OCI-LY3 (cell line): ENCODE results near the gene GPR160.

Experiments
- H2AFZ ChIP-seq: fragments of 200-600, 300-600 bp; shearing (Covaris generic); 2 replicates; pipeline ENCODE4 v1.6.0; 2014; ENCODE audit warnings: antibody characterized with exemption, low read depth, low read length
- H3K27ac ChIP-seq: fragments of 200-600, 300-600 bp; sonication (generic); 2 replicates; pipeline ENCODE4 v1.5.1; 2014; ENCODE audit warnings: mild to moderate bottlenecking, low read length, moderate library complexity, mixed read lengths
- H3K27me3 ChIP-seq: fragments of 200-600, 300-600 bp; sonication (generic); 2 replicates; pipeline ENCODE4 v1.6.1; 2014; ENCODE audit warnings: low read depth, low read length, mixed read lengths
- H3K36me3 ChIP-seq: fragments of 200-600, 300-600 bp; sonication (generic); replicated peaks from 2 replicates; pipeline ENCODE3; 2014; ENCODE audit warnings: low read depth, low read length, mixed read lengths
- H3K4me1 ChIP-seq: fragments of 300-600, 200-600 bp; sonication (generic); 2 replicates; pipeline ENCODE4 v1.6.1; 2014; ENCODE audit warnings: low read length, mixed read lengths
- H3K4me2 ChIP-seq: fragments of 200-600, 300-600 bp; sonication (generic); 2 replicates; pipeline ENCODE4 v1.6.1; 2014; ENCODE audit warnings: low read length, mixed read lengths
- H3K4me3 ChIP-seq: fragments of 300-600, 200-600 bp; sonication (generic); 2 replicates; pipeline ENCODE4 v1.5.1; 2014; ENCODE audit warnings: antibody characterized with exemption, mild to moderate bottlenecking, low read length, moderate library complexity
- H3K79me2 ChIP-seq: fragments of 300-600, 200-600 bp; shearing (Covaris generic); 2 replicates; pipeline ENCODE4 v1.6.1; 2014; ENCODE audit warnings: mild to moderate bottlenecking, low read length, mixed read lengths
- H3K9ac ChIP-seq: fragments of 300-600, 200-600 bp; shearing (Covaris generic); 2 replicates; pipeline ENCODE4 v1.6.0; 2014; ENCODE audit warnings: mild to moderate bottlenecking, low read length, moderate library complexity
- H3K9me3 ChIP-seq: fragments of 200-600, 300-600 bp; shearing (Covaris generic); 2 replicates; pipeline ENCODE4 v1.6.1; 2014; ENCODE audit warnings: low read length, mixed read lengths; ENCODE audit not compliant: insufficient read depth
- H4K20me1 ChIP-seq: fragments of 200-600, 300-600 bp; sonication (generic); 2 replicates; pipeline ENCODE4 v1.6.1; 2016; ENCODE audit warnings: low read length, mixed read lengths; ENCODE audit not compliant: insufficient read depth
- CTCF ChIP-seq: fragments of 200-600, 300-600 bp; sonication (generic); IDR thresholded peaks from 2 replicates; pipeline ENCODE4 v1.5.1; 2014; ENCODE audit warnings: antibody characterized with exemption, low read length, low read depth
- EZH2phosphoT487 ChIP-seq: fragments of 200-600 bp; shearing (Covaris generic); IDR thresholded peaks from 2 replicates; pipeline ENCODE4 v1.6.1; 2018; ENCODE audit warnings: antibody characterized with exemption, mixed run types, low read depth

GPR160 gene

GRCh38 chr3:170132335-170132734 is 94.5 kb downstream of the GPR160 start:
- Histone ChIP-seq H3K79me2 (no peaks in the 10 kb centered on the region), H3K27me3 (no peaks in the 10 kb centered on the region), H3K9ac (no peak overlapping the region), H4K20me1 (peaks cover 9% of the 10 kb centered on the region), H3K4me1 (peaks cover 21% of the 10 kb centered on the region), H3K4me3 (no peak overlapping the region), H3K27ac (no peak overlapping the region), H3K4me2 (no peak overlapping the region), H3K9me3 (no peaks in the 10 kb centered on the region), H3K36me3 (peaks cover 62% of the 10 kb centered on the region), H2AFZ (no peak overlapping the region)
- TF ChIP-seq EZH2phosphoT487 (no peak), CTCF (no peak)
